GM12864 (cell line): ENCODE data around the gene GPR39.

Source experiments
- DNase-seq: peaks from one replicate; pipeline ENCODE4 v3.0.0-alpha.2; 2011; ENCODE audit warnings: low read depth
- H3K4me3 ChIP-seq: 2 replicates; pipeline ENCODE4 v1.5.1; 2011; ENCODE audit warnings: mild to moderate bottlenecking, low read depth, low read length, control low read depth
- TF ChIP-seq, protein P1 (sequence below): IDR thresholded peaks from 2 replicates; pipeline ENCODE4 v1.5.1; 2011; ENCODE audit warnings: low read depth, mild to moderate bottlenecking, moderate library complexity, low read length, control low read depth, inconsistent platforms; ENCODE audit errors: missing control alignments

Gene GPR39

DNA sequence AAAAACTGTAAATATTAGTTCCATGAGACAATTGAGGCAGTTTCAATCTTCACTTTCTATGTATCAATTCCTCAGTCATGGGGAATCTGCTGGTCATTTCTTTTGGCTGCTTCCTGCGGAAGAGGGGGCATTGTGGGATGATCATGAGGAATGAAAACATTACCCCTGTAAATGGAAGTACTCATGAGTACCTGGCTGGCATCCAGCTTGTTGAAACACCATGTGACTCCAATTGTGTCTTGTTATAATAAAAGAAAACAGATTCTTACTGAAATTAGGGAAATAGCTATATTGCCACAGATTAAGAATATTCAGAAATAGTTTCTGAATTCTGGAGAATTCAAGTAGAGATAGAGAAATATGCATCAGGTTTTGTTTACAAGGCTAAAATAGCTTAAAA lies 41.6 kb upstream of the GPR39 start:
- DNase-seq, result no peak
- no peak overlapping the region for H3K4me3 ChIP-seq
- TF ChIP-seq, protein P1, sequence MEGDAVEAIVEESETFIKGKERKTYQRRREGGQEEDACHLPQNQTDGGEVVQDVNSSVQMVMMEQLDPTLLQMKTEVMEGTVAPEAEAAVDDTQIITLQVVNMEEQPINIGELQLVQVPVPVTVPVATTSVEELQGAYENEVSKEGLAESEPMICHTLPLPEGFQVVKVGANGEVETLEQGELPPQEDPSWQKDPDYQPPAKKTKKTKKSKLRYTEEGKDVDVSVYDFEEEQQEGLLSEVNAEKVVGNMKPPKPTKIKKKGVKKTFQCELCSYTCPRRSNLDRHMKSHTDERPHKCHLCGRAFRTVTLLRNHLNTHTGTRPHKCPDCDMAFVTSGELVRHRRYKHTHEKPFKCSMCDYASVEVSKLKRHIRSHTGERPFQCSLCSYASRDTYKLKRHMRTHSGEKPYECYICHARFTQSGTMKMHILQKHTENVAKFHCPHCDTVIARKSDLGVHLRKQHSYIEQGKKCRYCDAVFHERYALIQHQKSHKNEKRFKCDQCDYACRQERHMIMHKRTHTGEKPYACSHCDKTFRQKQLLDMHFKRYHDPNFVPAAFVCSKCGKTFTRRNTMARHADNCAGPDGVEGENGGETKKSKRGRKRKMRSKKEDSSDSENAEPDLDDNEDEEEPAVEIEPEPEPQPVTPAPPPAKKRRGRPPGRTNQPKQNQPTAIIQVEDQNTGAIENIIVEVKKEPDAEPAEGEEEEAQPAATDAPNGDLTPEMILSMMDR, result no peak

DNA sequence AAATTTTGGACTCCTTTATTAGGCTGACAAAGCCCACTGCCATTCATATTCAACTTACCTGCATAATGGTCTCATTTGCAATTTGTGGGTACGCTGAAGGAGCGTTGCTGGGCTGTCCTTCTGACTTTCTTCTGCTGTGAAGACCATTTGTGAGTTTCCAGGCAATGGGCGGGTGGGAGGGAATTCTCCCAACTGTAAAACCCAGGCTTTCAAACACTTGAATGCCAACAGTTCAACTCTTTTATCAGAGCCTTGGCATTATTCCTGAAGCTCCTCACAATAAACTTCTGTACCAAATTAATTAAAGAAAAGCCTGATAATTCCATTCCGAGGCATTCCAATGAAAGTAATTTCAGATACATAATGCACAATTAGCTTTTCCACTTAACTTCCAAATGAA lies 35.2 kb upstream of the GPR39 start:
- no peak for DNase-seq
- TF ChIP-seq, protein P1, result no peak
- no peak overlapping the region for H3K4me3 ChIP-seq

DNA sequence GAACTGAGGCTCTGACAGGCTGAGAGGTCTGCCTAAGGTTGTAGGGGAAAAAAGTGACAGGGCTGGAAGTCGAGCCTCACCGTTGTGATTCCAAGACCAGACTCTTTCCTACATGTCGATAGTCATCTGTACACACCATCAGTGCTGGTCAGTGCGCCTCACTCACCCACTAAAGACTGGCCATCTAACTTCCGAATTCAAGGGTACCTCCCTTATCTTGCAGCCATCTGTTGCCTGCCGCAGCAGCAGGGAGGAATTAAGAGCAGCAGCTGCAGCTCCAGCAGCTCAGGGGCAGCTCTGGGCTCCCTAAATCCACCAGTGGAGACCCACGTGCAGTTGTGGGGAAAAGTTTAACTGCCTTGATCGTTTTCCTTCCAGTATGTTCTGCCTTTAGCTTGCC lies 32.6 kb upstream of the GPR39 start:
- TF ChIP-seq, protein P1, result no peak
- no peak overlapping the region for H3K4me3 ChIP-seq
- DNase-seq, result no peak

DNA sequence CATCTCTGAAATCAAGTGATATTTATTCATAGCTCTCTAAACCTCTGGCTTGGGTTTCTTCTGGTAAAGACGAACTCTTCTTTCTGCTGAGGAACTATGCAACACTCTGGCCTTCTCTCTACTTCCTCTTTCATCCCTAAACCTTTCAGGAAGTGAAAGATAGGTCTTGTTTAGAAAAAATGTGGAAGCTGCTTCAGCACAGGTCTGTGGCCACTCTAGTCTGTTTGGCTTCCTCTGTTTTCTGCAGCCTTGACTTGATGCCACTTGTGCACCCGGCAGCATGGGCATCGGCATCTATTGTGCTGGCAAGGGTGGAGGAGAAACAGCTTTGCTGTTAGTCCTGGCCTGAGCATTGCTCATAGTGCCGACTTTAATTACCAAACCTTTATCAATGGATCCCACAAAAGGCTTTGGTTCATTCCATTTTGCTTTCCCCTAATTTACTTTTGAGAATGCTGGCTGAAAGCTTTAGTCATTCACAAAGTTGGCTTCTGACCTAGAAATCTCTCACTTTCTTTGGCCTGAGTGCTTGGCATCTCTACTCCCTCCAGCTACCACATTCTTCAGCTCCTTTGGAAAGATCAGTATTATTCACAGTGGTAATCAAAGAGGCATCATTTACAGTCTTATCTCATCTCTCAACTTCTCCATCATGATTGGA lies 32.0 kb upstream of the GPR39 start:
- peak; percentile 2 for DNase-seq
- H3K4me3 ChIP-seq, result no peak overlapping the region
- TF ChIP-seq, protein P1, result no peak

DNA sequence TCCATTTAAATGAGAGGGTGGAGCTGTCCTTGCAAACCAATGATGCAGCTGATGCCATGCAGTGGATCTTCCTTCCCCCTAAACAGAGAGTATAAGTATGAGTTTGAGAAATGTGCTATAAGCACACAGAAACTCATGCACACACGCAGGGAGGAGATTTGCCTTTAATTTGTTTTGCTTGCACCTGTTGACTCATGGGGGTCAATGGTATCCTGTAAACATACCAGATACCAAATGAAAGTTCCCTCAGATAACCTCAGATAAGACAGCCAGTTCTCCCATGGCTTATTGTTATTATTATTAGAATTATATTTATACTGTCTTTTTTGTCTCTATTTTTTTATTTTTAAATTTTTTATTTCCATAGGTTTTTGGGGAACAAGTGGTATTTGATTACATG lies 29.5 kb upstream of the GPR39 start:
- TF ChIP-seq, protein P1, result no peak
- H3K4me3 ChIP-seq, result no peak overlapping the region
- no peak for DNase-seq

DNA sequence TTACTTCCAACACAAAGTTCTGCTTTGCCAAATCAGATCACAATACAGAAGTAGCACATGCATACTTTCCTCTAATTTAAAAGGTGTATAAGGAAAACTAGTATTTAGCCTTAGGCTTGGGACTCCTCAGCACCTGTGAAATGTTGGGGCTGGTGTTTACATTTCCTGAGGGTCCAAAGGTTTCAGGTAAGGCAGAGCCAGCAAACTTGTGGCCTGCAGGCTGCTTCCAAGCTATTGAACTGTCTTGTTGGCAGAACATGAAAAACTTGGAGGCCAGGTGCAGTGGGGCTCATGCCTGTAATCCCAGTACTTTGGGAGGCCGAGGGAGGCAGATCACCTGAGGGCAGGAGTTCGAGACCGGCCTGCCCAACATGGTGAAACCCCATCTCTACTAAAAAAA lies 26.5 kb upstream of the GPR39 start:
- DNase-seq, result no peak
- TF ChIP-seq, protein P1, result no peak
- H3K4me3 ChIP-seq, result no peak overlapping the region

DNA sequence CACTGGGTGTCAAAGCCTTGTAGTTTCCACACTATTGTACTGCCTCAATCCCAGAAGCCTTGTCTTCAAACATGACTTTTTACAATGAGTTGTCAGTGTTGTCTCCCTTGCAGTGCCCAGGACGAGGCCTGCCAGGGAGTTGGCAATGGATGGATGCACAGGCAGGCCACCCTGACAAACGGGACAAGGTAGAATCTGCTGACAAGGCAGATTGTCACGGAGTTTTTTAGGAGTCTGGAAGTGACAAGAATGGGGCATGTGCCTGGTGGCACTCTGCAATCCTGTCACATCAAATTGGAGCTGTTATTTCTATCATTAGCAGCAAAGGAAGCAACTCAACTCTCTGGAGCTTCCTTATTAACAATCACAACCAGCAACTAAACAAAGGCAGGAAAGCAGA lies 25.2 kb upstream of the GPR39 start:
- TF ChIP-seq, protein P1, result no peak
- DNase-seq, result no peak
- no peak overlapping the region for H3K4me3 ChIP-seq
